ENCODE measurements around the gene CEP97. TPM values are rescaled to one million over a fixed set of nuclear protein-coding genes. Genes with fewer than 3 reads are reported as not detected.
A peak's percentile ranks its signal among the peaks of the same experiment; 100 is the strongest.
"Not testable (repeated sequence)": the region's sequence is repeated elsewhere in the genome, so short reads cannot be mapped to it uniquely, and the experiment has no call there.

CEP97 gene
- total and polyA plus RNA-seq, 9 of the 15 experiments (the other 6 are each of a cell fraction or from before 2014, with no cell fraction given): 2.0 to 10.1 (median 4.3) TPM

- H2AFZ ChIP-seq (ENCODE audit: low read depth, low read length); H3K79me2 ChIP-seq (ENCODE audit: control insufficient read depth, insufficient read depth, low read length); FAIRE-seq; DNase-seq (ENCODE audit: extremely low read depth in 1 of 4, low spot score in 3 of 4); CTCF ChIA-PET (ENCODE audit: low intra/inter-chr PET ratio); H3K27me3 ChIP-seq (ENCODE audit: control insufficient read depth in 2 of 2, insufficient read depth in 2 of 2, low read length in 2 of 2); H3K27ac ChIP-seq (ENCODE audit: extremely low read depth, low read depth, low read length); H3K4me1 ChIP-seq (replicated peaks in 1 of 2; ENCODE audit: control insufficient read depth in 2 of 2, insufficient read depth in 2 of 2, low read length in 2 of 2); H3K36me3 ChIP-seq (ENCODE audit: control insufficient read depth, insufficient read depth, low read length); H3K9me3 ChIP-seq (replicated peaks; ENCODE audit: control insufficient read depth, insufficient read depth, low read depth, low read length); H3K4me2 ChIP-seq (ENCODE audit: insufficient read depth, low read length); H3K4me3 ChIP-seq; intact Hi-C loops (cut with micrococcal nuclease); H4K20me1 ChIP-seq (replicated peaks; ENCODE audit: control insufficient read depth, insufficient read depth, low read length); H3K9ac ChIP-seq (ENCODE audit: insufficient read depth in 1 of 2, low read depth in 2 of 2, low read length in 2 of 2); H3K9me1 ChIP-seq (ENCODE audit: control insufficient read depth, insufficient read depth, low read length); in situ Hi-C loops (cut with MboI); ATAC-seq; BruUV-seq (replicated peaks); TF ChIP-seq NR2C1 (IDR thresholded peaks at IDR 0.05); ID3 (CRISPR knock-in tag; IDR thresholded peaks at IDR 0.05): not testable (repeated sequence)
- WGBS (ENCODE audit: insufficient coverage, low coverage, missing lambda C conversion rate): 48% methylated on average over 8 of the region's 15 CpGs
- POLR2A ChIA-PET: interaction anchor here (1.2 kb wide), 1 partner anchor 33 kb away, joined by 3 read pairs; the partner anchor contains the start of gene CEP97
- TF ChIP-seq ZNF592 (IDR thresholded peaks at IDR 0.05) (peak; percentile 77), HINFP (tag; conservative IDR thresholded peaks at IDR 0.05; ENCODE audit: low read depth) (0 out of 2 replicates have a peak, but pooled peaks have one; percentile 46), CEBPB (tag; IDR thresholded peaks at IDR 0.05) (peak; percentile 40; the same call in 1 of the 2 replicates), DMBX1 (CRISPR knock-in tag; IDR thresholded peaks at IDR 0.05; ENCODE audit: borderline replicate concordance) (peak; percentile 82; the same call in 1 of the 2 replicates), NR2C1 (tag; IDR thresholded peaks at IDR 0.05) (peak; percentile 48; the same call in 1 of the 2 replicates), ID3 (tag; IDR thresholded peaks at IDR 0.05) (peak; percentile 65), MEF2D (tag; conservative IDR thresholded peaks at IDR 0.05; ENCODE audit: low read depth) (0 out of 2 replicates have a peak, but pooled peaks have one; percentile 43), PTTG1 (tag; IDR thresholded peaks at IDR 0.05; ENCODE audit: low read depth) (0 out of 2 replicates have a peak, but pooled peaks have one; percentile 29), SMAD4 (CRISPR knock-in tag; conservative IDR thresholded peaks at IDR 0.05) (peak; percentile 59), CXXC5 (CRISPR knock-in tag; IDR thresholded peaks at IDR 0.05) (peak; percentile 50; the same call in 1 of the 2 replicates)
These were observed 32.4 kb upstream of the CEP97 start for GRCh38 chr3:101691685-101692671.

Measured in K562 (cell line).